DMS 273 treated with DMSO at 0.1 percent for 48 hours (cell line): Measurements from ENCODE around the gene MYH6.

Source experiments
- DNase-seq: peaks from one replicate; lab custom pipeline; 2025; lab: John Stamatoyannopoulos, UW

The MYH6 gene

DNA sequence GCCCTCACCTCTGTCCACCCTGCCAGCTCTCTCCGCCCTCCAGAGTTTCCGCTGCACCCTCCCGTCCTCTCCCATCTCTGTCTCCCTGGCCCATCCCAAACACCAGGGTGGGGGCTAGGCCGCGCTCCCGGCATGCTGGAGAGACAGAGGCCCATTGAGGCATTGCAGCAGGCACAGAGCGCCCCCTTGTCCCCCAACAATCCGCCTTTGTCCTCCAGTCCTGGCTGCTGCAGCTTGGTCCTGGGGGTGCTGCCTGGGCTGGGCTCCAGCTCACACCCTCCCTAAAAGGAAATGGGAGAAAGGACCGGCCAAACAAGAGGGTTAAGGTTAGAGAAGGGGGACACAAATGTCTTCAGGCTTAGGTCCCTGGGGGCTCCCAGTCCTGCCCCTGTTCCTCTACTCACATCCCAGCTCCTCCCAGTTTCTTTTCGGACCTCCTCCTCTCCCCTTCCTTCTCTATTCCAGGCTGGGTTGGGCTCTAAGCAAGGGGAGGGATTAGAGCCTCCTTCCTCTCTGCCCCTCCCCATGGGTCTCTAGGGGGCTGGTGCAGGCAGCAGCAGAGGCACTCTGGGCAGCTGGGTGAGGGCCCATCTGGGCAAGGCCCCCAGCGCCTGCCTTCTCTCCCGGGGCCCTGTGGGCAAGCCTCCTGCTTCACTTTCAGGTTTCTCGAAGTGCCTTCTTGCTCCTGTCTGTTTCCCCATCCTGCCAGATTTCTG is 31.4 kb downstream of the MYH6 start, which contains the start of gene CMTM5:
Gene CMTM5 (plus strand): TSS at position 565 of the 716 bp plus-strand sequence. CDS start 206 bp downstream, outside the sequence.
- no peak for DNase-seq

DNA sequence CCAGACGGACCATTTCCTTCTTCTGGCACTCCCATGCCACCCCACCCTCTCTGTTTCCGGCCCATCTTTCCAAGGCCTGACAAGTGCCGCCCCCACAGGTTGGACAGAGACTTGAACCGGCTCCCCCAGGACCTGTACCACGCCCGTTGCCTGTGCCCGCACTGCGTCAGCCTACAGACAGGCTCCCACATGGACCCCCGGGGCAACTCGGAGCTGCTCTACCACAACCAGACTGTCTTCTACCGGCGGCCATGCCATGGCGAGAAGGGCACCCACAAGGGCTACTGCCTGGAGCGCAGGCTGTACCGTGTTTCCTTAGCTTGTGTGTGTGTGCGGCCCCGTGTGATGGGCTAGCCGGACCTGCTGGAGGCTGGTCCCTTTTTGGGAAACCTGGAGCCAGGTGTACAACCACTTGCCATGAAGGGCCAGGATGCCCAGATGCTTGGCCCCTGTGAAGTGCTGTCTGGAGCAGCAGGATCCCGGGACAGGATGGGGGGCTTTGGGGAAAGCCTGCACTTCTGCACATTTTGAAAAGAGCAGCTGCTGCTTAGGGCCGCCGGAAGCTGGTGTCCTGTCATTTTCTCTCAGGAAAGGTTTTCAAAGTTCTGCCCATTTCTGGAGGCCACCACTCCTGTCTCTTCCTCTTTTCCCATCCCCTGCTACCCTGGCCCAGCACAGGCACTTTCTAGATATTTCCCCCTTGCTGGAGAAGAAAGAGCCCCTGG is 32.4 kb downstream of the MYH6 start:
- DNase-seq, result no peak

DNA sequence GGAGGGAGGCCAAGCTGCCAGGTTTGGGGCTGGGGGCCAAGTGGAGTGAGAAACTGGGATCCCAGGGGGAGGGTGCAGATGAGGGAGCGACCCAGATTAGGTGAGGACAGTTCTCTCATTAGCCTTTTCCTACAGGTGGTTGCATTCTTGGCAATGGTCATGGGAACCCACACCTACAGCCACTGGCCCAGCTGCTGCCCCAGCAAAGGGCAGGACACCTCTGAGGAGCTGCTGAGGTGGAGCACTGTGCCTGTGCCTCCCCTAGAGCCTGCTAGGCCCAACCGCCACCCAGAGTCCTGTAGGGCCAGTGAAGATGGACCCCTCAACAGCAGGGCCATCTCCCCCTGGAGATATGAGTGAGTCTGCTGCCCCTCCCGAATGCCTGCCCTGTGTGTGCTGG is 35.0 kb downstream of the MYH6 start:
- no peak for DNase-seq

GRCh38 chr14:23372509-23372908 is 35.6 kb downstream of the MYH6 start, which contains the start of gene IL25:
Gene IL25 (plus strand): TSS chr14:23372809.
- no peak for DNase-seq

DNA sequence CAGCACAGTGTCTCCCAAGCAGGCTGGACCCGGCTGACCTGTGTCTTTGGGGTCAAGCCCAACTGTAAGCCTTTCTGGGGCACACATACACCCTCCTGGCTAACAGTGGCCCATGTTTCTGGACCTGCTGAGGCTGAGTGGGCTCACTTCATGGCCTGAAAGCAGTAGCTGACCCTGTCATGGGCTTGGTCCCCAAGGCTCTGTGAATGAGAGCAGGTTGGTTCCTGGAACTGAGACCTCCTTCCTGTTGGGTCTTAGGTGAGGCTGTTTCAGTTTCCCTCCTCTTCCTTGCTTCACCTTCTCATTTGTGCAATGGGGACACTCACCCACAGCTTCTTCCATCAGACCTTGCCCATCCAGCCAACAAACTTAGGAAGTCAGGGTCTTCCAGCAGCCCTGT is 36.2 kb downstream of the MYH6 start:
- no peak for DNase-seq

DNA sequence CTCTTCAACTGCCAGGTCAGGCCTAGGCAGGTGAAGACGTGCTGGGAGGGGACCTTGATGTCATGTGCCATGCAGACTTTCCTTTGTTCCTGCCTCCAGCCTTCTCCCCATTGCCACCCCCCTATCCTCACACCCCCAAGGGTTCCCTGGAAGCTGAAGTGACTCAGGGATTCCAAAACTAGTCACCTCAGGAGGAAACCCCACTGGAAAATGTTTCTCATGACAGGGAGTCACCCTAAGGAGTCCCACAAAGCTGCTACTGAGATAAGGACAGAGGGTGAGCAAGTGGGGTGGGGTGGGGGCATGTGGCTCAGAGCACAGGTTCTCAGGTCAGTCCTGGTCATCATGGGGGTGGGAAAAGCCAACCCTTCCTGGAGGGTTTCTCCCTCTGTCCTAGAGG is 37.9 kb downstream of the MYH6 start:
- no peak for DNase-seq

- DNase-seq, result no peak
Measured at GRCh38 chr14:23366426-23366921, 41.6 kb downstream of the MYH6 start.

DNA sequence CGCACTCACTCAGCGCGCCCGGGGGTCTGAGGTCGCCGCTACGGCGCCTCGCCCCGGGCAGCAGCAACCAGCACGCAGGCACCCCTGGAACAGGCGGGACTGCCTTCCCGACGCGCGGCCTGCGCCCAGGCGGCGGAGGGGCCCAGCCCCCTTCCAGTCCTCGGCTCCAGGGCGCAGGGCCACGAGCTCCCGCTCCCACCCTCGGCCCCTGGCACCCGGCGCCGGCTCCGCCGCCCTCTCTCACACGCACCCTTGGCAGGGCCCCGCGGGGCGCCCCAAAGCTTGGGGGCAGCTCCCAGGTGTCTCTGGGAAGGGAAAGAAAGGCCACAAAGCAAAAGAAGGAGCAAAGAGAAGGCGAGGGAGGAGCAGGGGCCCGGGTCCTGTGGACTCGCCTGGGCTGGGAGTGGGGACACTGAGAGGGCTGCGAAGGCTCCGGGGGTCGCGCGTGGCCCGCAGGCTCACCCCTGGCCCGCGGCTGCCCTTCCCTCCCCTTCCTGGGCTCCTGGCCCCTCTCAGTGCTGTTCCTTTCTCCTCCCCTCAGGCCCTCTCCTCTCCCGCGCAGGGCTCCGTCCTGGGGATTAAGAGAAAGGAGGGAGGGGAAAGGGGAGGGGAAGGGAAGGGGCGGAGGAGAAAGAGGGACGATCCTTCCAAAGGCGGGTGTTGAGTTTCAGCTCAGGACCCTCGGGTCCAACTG is 42.2 kb downstream of the MYH6 start:
- DNase-seq, result no peak

GRCh38 chr14:23365036-23365731 is 42.9 kb downstream of the MYH6 start, which contains the start of gene EFS:
Gene EFS (minus strand): TSS chr14:23365172. CDS start chr14:23365025, 147 bp downstream.
- no peak for DNase-seq

DNA sequence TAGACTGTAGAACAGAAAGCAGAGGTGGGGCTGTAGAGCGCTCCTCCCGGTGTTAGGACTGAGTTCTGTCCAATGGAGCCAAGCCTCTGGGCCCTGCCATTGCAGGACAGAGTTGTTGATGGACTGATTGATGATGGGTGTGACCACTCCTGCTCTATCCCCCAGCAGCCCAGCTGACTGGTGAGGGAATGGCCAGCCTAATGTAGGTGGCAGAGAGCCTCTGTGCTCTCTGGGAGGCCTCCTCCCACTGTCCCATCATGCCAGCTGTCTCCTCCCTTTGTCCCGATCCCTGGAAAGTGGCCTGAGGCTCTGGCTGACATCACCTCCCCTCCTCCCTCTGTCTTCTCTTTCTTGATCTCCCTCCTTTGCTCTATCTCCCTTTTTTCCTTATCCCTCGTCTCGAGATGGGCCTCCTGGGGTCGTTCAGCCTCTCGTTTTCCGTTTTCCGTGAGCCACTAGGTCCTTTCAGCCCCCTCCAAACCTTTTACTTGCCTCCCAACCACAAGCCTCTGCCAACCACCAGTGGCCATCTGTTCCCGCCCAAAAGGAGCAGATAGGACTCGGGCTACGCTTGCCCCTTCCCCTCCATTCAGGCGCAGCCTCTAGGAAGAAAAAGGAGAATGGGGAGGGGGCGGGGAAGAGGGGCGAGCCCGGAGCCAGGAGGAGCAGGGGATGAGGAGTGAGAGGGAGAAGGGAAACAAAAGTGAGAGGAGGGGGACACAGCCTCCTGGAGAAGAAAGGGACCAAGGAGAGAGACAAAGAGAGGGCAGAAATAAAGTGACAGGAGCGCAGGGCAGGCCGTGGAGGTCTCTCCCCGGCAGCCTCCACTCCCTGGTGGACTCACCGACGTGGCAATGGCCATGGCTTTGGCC is 43.7 kb downstream of the MYH6 start:
- no peak for DNase-seq

DNA sequence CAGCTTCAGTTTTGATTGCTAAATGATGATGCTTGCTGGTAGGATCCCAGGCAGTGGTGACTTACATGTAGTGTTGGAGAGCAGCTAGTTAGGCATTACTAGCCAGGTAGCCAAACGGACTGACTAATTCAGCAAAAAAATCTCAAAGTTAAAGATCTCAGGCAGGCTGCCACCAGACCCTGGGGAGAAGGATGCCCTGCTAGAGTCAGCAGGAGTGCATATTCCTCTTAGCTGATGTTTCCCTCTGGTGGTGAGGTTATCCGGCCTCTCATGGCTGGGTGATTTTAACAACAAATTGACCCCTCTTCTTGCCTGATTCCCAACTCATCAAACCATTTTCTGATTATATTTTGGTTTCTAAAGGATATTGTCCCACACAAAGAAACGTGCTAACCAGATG is 45.9 kb downstream of the MYH6 start:
- DNase-seq, result no peak

DNA sequence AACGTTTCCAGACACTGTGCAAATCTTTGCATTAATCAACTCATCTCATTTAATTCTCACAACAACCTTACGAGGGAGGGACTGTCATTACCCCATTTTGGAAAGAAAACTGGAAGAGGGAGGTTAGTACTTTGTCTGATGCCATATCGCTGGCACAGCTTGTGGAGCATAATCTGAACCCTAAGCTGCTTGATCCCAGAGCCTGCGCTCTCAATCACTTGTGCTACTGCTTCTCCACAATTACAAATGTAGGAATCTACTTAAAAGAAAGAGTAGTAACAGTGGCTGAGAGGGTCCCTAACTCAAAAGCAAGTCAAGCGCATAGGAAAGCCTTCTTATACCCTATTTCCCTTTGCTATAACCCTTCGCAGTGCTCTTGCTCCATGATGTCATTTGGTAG is 46.3 kb downstream of the MYH6 start:
- DNase-seq, result no peak

- no peak for DNase-seq
Measured at GRCh38 chr14:23361320-23361719, 46.8 kb downstream of the MYH6 start.

DNA sequence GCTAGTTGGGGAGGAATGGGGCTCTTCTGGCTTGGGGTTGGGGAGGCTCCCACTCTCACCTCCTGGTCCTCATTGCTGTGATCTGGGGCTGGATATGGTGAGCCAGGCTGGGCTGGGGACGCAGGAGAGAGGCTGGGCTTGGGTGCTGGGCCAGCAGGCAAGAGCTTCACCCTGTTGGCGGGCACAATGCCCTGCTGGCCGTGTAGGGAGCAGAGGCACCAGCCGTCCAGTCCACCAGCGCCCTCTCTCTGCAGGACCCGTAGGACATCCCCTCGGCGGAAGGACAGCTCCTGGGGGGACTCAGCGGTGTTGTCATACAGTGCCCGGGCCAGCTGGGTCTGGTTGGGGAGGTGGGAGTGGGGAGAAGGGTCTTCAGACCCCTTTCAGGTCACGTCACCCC is 47.6 kb downstream of the MYH6 start:
- DNase-seq, result no peak

DNA sequence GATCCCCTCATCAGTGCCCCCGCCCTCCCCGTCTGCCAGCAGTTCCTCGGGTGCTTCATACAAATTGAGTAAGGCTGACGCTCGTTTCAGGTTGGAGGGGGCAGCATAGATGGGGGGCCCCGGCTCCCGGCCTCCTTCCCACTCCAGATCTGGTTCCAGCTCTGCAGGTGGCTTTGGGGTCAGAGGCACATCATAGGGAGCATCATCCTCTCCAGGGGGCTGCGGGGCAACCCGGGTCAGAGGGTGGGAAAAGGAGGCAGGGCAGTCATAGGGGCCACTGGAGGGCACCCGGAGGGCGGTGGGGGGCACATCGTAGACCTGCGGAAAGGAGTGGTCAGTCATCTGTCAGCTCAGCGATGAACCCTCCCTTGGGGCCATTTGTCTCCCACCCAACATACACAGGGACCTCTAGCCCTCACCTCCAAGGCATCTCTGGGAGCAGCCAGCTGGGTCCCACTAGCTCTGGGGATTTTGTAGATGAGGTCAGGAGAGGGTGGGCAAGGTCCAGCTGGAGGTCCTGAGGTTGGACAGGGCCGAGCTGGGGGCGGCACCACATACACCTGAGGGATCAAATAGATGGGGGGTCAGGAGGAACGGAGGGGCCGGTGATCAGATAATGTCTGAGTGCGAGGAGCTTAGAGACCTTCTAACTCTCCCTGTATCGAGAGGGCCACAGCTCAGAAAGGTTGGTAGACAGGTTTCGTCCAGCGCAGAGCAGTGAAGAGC is 48.2 kb downstream of the MYH6 start:
- no peak for DNase-seq

DNA sequence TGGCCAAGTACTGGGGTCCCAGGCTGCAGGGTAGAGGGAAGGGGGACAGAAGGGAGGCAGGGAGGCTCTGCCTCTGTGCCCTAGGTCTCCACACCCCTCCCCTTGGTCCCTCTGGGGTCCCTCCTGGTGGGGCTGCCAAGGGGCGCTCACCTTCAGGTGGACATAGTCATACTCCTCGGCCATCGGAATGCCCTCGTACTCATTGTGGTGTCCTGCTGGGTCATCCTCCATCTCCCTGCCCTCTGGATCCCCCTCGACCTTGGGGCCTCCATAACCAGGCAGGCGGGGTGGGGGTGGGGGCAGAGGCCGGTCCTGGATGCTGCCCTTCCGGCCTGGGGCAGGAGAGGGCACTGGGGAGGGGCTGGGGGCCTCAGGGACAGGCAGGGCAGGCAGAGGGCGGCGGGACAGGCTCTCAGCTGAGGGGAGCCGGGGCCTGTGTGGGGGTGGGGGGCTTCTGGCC is 48.9 kb downstream of the MYH6 start:
- no peak for DNase-seq

DNA sequence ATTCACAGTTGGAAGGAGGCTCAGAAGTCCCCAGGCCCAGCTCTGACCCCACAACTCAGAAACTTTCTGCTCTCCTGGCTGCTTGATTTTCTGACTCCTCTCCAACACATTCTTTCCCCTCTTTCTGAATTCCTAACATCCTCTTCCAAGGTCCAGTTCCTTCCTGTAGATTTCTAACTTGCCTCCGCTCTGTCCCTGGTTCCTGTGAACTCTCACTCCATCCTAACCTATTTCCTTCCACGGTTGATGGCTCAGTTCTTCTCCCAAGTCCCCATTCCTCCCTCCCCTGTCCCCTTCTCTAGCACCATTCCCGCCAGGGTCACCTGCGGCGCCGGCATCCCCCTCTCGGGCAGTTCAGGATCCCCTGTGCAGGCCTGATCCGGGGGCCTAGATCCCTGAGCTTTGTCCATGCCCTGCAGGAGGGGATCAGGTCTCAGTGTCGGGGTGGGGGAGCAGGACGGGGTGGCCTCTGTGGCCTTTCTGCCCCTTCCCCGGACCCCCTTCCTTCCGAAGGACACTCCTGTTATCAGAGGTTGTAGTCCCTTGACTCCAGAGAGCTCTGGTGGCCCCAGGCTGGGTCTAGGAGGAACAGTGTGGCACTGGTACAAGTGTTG is 49.4 kb downstream of the MYH6 start:
- DNase-seq, result no peak

- no peak for DNase-seq
Measured at GRCh38 chr14:23358042-23358441, 50.0 kb downstream of the MYH6 start.

DNA sequence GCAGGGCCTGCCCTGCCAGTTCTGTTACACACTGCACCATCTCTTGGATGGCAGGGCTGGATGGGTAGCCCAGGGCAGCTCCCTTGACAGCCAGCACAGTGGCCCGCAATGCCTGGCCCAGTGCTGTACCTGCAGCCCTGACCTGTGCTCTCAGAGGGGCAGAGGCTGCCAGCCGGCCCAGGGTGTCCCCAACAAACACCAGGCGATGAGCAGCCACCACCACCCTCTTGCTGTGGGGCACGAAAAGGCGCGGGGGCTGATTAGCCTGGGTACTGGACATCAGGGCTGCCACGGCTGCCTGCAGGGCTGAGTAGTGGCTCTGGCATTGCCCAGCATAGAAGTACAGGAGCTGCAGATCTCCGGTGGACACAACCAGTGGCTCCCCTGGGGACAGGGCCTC is 50.8 kb downstream of the MYH6 start:
- no peak for DNase-seq

GRCh38 chr14:23356662-23357061 is 51.4 kb downstream of the MYH6 start:
- DNase-seq, result no peak
